ENCODE measurements around the gene DDAH1.

DNA sequence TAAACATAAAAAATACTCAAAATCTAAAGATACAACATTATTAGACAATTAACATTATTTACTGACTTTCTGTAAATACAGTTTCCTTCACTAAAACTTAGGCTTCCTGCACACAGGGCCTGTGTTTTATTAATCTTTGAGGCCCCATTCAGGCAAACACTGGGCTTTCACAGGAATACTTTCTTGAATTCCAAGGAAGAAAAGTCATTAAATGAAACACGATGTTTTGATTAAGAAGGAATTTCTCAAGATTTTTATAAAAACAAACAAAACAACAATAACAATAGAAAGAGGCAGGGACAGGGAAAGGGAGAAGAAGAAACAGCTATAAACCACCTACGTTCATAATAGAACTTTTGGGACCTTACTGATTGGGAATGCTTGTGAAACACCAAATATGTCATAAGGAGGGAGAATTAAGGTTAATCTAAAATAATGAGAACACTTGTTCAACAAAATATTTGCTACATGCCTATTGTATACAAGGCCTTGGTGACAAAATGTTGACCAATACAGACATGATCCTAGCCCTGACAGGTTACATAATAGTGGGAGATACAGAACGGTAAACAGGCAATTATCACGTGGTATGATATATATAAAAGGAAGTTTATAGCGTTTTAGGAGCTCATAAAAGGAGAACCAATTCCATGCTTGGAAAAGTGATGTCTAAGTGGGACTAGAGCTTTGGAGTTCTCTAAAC is 3.6 kb downstream of the DDAH1 start:
- TF ChIP-seq, protein P1, sequence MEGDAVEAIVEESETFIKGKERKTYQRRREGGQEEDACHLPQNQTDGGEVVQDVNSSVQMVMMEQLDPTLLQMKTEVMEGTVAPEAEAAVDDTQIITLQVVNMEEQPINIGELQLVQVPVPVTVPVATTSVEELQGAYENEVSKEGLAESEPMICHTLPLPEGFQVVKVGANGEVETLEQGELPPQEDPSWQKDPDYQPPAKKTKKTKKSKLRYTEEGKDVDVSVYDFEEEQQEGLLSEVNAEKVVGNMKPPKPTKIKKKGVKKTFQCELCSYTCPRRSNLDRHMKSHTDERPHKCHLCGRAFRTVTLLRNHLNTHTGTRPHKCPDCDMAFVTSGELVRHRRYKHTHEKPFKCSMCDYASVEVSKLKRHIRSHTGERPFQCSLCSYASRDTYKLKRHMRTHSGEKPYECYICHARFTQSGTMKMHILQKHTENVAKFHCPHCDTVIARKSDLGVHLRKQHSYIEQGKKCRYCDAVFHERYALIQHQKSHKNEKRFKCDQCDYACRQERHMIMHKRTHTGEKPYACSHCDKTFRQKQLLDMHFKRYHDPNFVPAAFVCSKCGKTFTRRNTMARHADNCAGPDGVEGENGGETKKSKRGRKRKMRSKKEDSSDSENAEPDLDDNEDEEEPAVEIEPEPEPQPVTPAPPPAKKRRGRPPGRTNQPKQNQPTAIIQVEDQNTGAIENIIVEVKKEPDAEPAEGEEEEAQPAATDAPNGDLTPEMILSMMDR (conservative IDR thresholded peaks at IDR 0.05; ENCODE audit: low read depth, low read length) = no peak
- TF ChIP-seq EZH2 (IDR thresholded peaks at IDR 0.05; ENCODE audit: low read length, unreplicated experiment) = no peak

Measured in PC-3 (cell line).